Measurements from ENCODE around the gene TMEM212. TPM values are rescaled to one million over a fixed set of nuclear protein-coding genes. Genes with fewer than 3 reads are reported as not detected.

The TMEM212 gene
- polyA plus RNA-seq, 1 donor (not counting 4 experiments of a cell fraction or from before 2014, with no cell fraction given), result not detected

GRCh38 chr3:171860830-171861535 is 17.8 kb downstream of the TMEM212 start:
- Histone ChIP-seq H3K9ac (ENCODE audit: control insufficient read depth, extremely low read depth, insufficient read depth, low read length) (no peak overlapping the region), H3K9me3 (ENCODE audit: control insufficient read depth, low read depth, low read length) (no peaks in the 10 kb centered on the region), H3K27ac (ENCODE audit: control insufficient read depth, insufficient read depth, low read length) (no peak overlapping the region), H3K36me3 (ENCODE audit: control insufficient read depth in 2 of 2, extremely low read depth in 1 of 2, insufficient read depth in 2 of 2, low read length in 2 of 2) (no peaks in the 10 kb centered on the region), H3K4me1 (ENCODE audit: control insufficient read depth, extremely low read depth, insufficient read depth, low read length) (no peaks in the 10 kb centered on the region), H4K20me1 (ENCODE audit: control insufficient read depth, extremely low read depth, insufficient read depth, low read length) (no peaks in the 10 kb centered on the region), H3K4me2 (ENCODE audit: control insufficient read depth, extremely low read depth, insufficient read depth, low read depth, low read length) (no peak overlapping the region), H3K79me2 (ENCODE audit: control insufficient read depth, insufficient read depth, low read length) (no peaks in the 10 kb centered on the region), H3K27me3 (ENCODE audit: control insufficient read depth, extremely low read depth, insufficient read depth, low read length) (no peaks in the 10 kb centered on the region), H3K9me1 (ENCODE audit: control insufficient read depth, extremely low read depth, insufficient read depth, low read length) (no peaks in the 10 kb centered on the region), H2AFZ (ENCODE audit: control insufficient read depth, low read length) (no peak overlapping the region), H3K4me3 (ENCODE audit: control insufficient read depth in 2 of 3, extremely low read depth in 1 of 3, insufficient read depth in 2 of 3, low read depth in 1 of 3, low read length in 3 of 3) (no peak overlapping the region)
- FAIRE-seq, result no peak
- dilution Hi-C loops (cut with MboI; ENCODE audit: extremely low pct_ligation_motif_present, low sequenced_read_pairs), result no loop called here
- no peak for DNase-seq (ENCODE audit: low read depth, low spot score)
- TF ChIP-seq, protein P1, sequence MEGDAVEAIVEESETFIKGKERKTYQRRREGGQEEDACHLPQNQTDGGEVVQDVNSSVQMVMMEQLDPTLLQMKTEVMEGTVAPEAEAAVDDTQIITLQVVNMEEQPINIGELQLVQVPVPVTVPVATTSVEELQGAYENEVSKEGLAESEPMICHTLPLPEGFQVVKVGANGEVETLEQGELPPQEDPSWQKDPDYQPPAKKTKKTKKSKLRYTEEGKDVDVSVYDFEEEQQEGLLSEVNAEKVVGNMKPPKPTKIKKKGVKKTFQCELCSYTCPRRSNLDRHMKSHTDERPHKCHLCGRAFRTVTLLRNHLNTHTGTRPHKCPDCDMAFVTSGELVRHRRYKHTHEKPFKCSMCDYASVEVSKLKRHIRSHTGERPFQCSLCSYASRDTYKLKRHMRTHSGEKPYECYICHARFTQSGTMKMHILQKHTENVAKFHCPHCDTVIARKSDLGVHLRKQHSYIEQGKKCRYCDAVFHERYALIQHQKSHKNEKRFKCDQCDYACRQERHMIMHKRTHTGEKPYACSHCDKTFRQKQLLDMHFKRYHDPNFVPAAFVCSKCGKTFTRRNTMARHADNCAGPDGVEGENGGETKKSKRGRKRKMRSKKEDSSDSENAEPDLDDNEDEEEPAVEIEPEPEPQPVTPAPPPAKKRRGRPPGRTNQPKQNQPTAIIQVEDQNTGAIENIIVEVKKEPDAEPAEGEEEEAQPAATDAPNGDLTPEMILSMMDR (optimal IDR thresholded peaks at IDR 0.05 in 1 of 3, IDR thresholded peaks at IDR 0.05 in 1 of 3, conservative IDR thresholded peaks at IDR 0.05 in 1 of 3; ENCODE audit: extremely low read depth in 1 of 3, insufficient read depth in 2 of 3, low read length in 3 of 3), result no peak
- no peak for TF ChIP-seq EZH2 (IDR thresholded peaks at IDR 0.05; ENCODE audit: low read length)

- dilution Hi-C loops (cut with MboI; ENCODE audit: extremely low pct_ligation_motif_present, low sequenced_read_pairs), result no loop called here
Observed at GRCh38 chr3:171862392-171862791, 19.2 kb downstream of the TMEM212 start.

More at GRCh38 chr3:171862392-171862791, 19.2 kb downstream of the TMEM212 start:
- Histone ChIP-seq H3K9ac (ENCODE audit: control insufficient read depth, extremely low read depth, insufficient read depth, low read length) (no peak overlapping the region), H4K20me1 (ENCODE audit: control insufficient read depth, extremely low read depth, insufficient read depth, low read length) (no peaks in the 10 kb centered on the region), H3K27ac (ENCODE audit: control insufficient read depth, insufficient read depth, low read length) (no peak overlapping the region), H2AFZ (ENCODE audit: control insufficient read depth, low read length) (no peak overlapping the region), H3K9me3 (ENCODE audit: control insufficient read depth, low read depth, low read length) (no peaks in the 10 kb centered on the region), H3K27me3 (ENCODE audit: control insufficient read depth, extremely low read depth, insufficient read depth, low read length) (no peaks in the 10 kb centered on the region), H3K4me3 (ENCODE audit: control insufficient read depth in 2 of 3, extremely low read depth in 1 of 3, insufficient read depth in 2 of 3, low read depth in 1 of 3, low read length in 3 of 3) (no peak overlapping the region), H3K4me1 (ENCODE audit: control insufficient read depth, extremely low read depth, insufficient read depth, low read length) (no peaks in the 10 kb centered on the region), H3K79me2 (ENCODE audit: control insufficient read depth, insufficient read depth, low read length) (no peaks in the 10 kb centered on the region), H3K36me3 (ENCODE audit: control insufficient read depth in 2 of 2, extremely low read depth in 1 of 2, insufficient read depth in 2 of 2, low read length in 2 of 2) (no peaks in the 10 kb centered on the region), H3K4me2 (ENCODE audit: control insufficient read depth, extremely low read depth, insufficient read depth, low read depth, low read length) (no peak overlapping the region), H3K9me1 (ENCODE audit: control insufficient read depth, extremely low read depth, insufficient read depth, low read length) (no peaks in the 10 kb centered on the region)
- FAIRE-seq (no peak), DNase-seq (ENCODE audit: low read depth, low spot score) (no peak)
- TF ChIP-seq, protein P1 (optimal IDR thresholded peaks at IDR 0.05 in 1 of 3, IDR thresholded peaks at IDR 0.05 in 1 of 3, conservative IDR thresholded peaks at IDR 0.05 in 1 of 3; ENCODE audit: extremely low read depth in 1 of 3, insufficient read depth in 2 of 3, low read length in 3 of 3), result no peak
- no peak for TF ChIP-seq EZH2 (IDR thresholded peaks at IDR 0.05; ENCODE audit: low read length)
